GM18951 (cell line): ENCODE results near the gene HRAS.

ENCODE experiments used
- POLR2A ChIP-seq: IDR thresholded peaks from 4 replicates; pipeline ENCODE4 v1.6.1; 2011; ENCODE audit warnings: mild to moderate bottlenecking; ENCODE audit not compliant: insufficient read length, insufficient read depth; ENCODE audit errors: extremely low read depth
- in situ Hi-C: fragments of 300-500 bp; cut with MboI; formaldehyde crosslinking; loops from one replicate; pipeline ENCODE4 v1.12.0; 2022; ENCODE audit warnings: low sequenced_read_pairs, mixed read lengths, inconsistent platforms; ENCODE audit not compliant: unreplicated experiment

HRAS gene

GRCh38 chr11:553988-554340, 18.6 kb upstream of the HRAS start:
- in situ Hi-C loops: no loop called here
- no peak for TF ChIP-seq POLR2A

- in situ Hi-C loops: no loop called here
- no peak for TF ChIP-seq POLR2A
Observed at GRCh38 chr11:553083-553987, 18.0 kb upstream of the HRAS start.

DNA sequence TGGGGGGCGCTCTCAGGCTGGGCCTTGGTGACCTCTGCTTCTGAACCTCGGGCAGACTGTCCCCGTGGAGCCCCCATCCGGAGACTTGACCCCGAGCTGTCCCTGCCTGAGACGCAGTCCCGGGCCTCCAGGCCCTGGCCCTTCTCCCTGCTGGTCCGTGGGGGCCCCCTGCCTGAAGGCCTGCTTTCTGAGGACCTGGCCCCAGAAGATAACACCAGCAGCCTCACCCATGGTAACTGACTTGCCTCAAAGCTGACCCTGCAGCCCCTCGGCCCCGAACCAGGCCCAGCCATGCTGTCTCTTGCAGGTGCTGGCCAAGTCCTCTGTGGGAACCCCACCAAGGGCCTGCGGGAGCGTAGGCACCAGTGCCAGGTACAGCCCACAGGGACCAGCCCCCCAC, 16.2 kb upstream of the HRAS start:
- in situ Hi-C loops: no loop called here
- no peak for TF ChIP-seq POLR2A

- TF ChIP-seq POLR2A: no peak
Observed at GRCh38 chr11:551131-551530, 15.8 kb upstream of the HRAS start.

GRCh38 chr11:550746-551085, 15.3 kb upstream of the HRAS start:
- in situ Hi-C loops: no loop called here
- no peak for TF ChIP-seq POLR2A

More at GRCh38 chr11:551131-551530, 15.8 kb upstream of the HRAS start:
- in situ Hi-C loops: no loop called here

- no peak for TF ChIP-seq POLR2A
- in situ Hi-C loops: no loop called here
Observed at GRCh38 chr11:550021-550745, 14.8 kb upstream of the HRAS start.

DNA sequence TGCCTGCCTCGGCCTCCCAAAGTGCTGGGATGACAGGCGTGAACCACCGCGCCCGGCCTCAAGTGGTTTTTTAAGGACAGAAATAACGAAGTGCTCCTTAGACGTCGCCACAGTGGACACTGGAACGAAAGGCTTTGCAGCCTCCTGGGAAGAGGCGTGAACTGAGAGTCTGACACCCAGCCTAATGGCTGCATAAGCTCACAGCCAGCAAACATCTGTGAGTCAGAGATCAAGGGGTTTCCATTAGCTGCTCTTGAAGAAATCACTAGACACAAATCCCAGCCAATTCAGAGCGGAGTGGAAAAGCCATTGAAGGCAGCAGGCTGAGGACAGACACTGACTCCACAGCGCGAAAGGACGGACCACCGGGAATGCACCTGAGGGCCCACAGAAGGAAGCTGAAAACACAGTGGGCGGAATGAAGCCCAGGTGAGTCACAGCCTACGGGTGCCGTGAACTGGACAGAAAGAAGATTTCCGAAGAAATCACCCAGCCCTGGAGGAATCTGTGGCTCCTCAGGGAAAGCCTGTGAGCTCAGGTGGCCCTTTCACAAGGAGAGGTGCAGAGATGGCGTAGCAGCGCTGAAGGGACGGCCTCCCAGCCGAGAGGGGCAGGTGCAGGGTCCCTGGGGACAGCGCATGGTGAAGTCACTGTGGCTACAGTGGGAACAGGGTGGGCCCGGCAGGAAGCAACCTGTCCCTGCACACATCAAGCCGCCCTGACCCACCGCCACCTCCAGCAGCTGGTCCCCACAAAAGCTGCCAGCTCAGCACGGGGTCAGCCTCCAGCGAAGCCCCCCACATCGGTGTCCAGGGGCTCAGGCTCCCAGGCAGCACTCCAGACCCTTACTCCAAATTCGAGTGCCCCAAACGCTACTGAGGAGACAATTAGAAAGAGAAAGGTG, 13.6 kb upstream of the HRAS start:
- TF ChIP-seq POLR2A: no peak

GRCh38 chr11:545171-545570, 9.8 kb upstream of the HRAS start:
- no peak for TF ChIP-seq POLR2A
- in situ Hi-C loops: no loop called here

More for the DNA sequence above, 13.6 kb upstream of the HRAS start:
- in situ Hi-C loops: no loop called here

DNA sequence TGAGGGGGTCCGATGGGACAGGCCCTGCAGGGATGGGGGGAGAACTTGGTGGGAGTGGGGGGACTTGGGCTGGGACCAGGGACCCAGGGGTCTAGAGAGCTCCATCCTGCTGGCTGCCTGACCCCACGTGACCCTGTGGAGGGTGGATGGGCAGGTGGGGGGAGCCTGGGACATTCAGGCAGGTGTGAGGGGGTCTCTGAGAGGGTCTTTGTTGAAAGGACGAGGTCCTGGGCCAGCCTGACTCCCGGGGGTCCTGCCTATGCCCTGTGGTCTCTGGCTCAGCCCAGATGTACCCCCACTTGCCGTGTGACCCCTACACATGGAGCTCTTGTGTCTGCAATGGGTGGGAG, 9.4 kb upstream of the HRAS start:
- TF ChIP-seq POLR2A: no peak
- in situ Hi-C loops: no loop called here

DNA sequence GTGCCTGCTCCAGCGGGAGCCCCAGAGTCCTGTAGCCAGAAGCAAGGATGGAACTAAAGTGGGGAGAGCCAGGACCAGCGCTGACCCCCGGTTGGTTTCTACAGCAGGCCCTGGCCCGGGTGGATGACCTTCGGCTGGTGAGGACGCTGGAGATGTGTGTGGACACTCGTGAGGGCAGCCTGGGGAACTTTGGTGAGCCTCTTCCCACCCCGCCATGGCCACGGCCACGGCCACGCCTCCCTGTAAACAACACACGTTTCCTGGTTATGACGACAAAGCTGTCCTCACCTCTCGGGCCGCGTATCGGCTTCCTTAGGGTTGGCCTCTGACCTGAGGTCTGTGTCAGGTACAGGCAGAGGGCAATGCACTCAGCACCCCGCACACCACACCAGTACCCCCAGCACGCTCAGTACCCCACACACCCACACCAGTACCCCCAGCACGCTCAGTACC, 6.1 kb upstream of the HRAS start:
- no peak for TF ChIP-seq POLR2A
- in situ Hi-C loops: no loop called here

GRCh38 chr11:540583-541432, 5.4 kb upstream of the HRAS start:
- no peak for TF ChIP-seq POLR2A
- in situ Hi-C loops: no loop called here

GRCh38 chr11:539971-540481, 4.7 kb upstream of the HRAS start:
- in situ Hi-C loops: no loop called here
- TF ChIP-seq POLR2A: no peak
